ENCODE data around the gene CCDC157. TPM values are rescaled to one million over a fixed set of nuclear protein-coding genes. Genes with fewer than 3 reads are reported as not detected.

CCDC157 gene
- total RNA-seq, result 0.93 and 1.7 TPM in 2 replicates

DNA sequence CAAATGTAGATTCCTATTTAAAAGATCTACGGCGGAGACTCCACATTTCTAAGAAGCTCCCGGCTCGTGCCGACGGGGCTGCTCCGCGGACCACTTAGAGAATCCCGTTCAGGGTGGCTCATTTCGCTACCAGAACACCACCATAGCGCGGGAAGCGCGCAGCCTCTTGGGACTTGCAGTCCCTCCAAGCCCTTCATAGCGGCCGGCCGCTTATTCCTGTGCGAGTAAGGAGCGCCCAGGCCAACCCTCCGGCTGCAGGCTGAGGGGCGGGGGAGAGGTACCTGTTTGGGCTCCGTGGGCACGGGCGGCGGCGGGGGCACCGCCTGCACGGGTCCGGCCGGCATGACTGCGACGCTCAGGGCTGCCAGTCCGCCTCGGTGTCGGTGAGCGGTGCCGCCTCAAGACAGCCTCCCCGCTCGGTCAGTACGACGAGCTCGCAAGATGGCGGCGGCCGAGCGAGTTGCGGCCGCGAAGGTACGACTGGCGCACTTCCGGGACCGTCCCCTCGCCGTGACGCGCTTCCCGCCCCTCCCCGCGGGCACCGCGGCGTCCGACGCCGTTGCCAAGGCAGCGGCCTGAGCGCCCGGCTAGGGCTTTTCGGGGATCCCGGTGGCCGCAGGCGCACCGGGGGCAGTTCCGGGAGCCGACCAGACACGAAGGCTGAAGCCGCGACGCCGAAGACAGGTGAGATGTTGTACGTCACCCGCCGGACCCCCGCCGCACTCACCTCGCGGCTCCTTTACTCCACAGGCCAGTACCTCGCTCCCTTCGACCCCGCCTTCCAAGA, at the start of gene CCDC157, which contains the start of gene SF3A1:
Gene CCDC157 (plus strand): TSS at position 559 of the 787 bp plus-strand sequence. CDS start 8,994 bp downstream, outside the sequence.
Gene SF3A1 (minus strand): TSS at position 446 of the 787 bp plus-strand sequence. CDS start 102 bp downstream, at position 344.

DNA sequence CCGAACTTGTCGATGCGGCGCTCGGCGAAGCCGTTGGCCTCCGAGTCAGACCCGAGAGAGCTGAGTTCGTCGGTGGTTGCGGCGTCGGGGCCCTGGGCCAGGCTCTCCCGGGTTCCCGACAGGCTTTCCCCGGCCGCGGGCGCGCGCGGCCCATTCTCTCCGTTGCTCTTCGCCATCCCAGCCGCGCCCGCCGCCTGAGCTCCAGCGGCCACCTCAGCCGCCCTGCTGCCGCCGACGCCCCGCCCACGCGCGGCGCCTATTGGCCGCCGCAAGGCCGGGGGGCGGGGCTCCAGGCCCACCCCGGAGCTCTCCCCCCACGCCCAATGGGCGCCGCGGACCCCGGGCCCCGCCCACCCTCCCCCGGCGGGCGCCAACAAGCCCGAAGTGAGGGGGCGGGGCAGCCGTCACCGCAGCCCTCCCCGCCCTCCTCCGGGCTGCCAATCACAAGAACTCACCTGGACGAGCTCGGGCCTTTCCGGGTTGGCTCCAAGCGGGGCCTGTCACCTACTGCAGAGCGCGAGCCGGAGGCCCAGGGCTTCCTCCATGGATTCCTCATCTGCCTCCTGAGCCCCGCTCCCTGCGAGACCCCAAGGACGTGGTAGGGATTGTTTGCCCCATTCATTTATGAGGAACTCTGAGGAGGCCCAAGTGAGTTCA, 30.0 kb upstream of the CCDC157 start, which contains the start of gene TBC1D10A:
Gene TBC1D10A (minus strand): TSS at position 236 of the 657 bp plus-strand sequence. CDS start 60 bp downstream, at position 176.

DNA sequence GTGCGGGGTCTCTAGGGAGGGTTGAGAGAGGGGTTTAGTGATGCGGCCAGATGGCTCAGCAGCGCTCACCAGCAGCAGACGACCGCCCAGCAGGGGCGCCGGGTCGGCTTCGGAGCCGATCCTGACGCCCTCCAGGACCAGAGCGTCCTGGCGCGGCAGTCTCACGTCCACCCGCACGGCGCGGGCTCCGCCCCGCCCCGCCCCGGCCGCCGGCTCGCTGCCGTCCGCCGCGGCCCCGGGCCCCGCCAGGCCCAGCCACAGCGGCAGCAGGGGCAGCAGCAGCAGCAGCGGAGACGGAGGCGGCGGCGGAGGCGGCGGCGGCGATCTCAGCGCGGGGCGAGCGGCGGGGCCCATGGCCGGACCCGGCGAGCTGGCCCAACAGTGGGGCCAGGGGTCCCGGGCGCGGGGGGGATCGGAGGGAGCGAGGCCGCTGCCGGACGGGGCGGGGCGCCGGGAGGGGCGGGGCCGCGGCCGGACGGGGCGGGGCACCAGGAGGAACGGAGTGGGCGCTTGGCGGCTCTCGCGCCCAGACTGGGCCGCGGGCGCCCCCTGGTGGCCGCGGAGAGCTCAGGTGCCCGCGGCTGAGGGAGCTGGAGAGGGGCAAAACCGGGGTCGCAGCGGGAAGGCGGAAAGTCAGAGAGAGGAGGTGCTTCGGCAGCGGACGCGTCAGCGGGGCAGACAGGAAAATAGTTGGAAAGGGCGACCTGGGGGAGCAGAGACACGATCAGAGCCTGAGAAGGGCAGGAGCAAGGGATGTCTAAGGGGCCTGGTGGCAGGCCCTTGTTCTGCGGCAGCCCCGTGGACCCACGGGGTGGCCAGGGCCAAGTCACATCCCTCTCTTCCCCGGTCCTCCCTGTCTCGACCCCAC, 30.4 kb downstream of the CCDC157 start, which contains the start of gene RNF215:
Gene RNF215 (minus strand): TSS at position 452 of the 868 bp plus-strand sequence. CDS start 98 bp downstream, at position 354.

DNA sequence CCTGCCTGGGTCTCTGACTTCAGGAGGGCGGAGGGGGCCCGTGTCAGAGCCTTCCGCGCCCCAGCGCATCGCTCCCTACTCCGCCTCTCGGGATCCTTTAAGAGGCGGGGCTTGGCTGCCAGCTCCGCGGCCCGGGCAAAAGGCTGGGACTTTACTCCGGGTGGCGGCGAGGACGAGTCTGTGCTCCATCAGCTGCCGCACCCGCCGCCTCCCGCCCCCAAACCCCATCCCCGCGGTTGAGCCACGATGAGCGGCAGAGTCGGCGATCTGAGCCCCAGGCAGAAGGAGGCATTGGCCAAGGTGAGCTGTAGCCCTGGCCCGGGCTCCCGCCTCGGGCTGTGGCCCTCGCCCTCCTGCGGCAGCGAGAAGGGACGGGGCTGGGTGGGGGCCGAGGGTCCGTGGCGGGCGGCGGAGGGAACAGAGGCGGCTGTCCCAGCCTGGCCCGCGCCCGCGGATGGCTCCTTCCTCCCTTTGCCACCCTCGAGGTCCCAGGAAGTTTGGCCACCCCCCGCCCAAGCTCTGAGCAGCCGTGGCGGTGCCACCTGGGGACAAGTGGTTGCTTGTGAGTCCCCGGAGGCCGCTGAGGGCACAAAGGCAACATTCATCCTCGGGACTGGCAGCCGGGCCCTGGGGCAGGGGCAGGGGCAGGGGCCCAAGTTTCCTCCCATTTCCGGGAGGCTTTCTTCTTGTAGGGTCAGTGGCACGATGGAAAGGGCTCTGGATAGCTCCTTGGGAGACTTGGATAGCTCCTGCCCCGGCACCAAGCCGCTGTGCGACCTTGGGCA, 40.3 kb downstream of the CCDC157 start, which contains the start of gene SEC14L2:
Gene SEC14L2 (plus strand): TSS at position 148 of the 785 bp plus-strand sequence. CDS start 99 bp downstream, at position 247.

DNA sequence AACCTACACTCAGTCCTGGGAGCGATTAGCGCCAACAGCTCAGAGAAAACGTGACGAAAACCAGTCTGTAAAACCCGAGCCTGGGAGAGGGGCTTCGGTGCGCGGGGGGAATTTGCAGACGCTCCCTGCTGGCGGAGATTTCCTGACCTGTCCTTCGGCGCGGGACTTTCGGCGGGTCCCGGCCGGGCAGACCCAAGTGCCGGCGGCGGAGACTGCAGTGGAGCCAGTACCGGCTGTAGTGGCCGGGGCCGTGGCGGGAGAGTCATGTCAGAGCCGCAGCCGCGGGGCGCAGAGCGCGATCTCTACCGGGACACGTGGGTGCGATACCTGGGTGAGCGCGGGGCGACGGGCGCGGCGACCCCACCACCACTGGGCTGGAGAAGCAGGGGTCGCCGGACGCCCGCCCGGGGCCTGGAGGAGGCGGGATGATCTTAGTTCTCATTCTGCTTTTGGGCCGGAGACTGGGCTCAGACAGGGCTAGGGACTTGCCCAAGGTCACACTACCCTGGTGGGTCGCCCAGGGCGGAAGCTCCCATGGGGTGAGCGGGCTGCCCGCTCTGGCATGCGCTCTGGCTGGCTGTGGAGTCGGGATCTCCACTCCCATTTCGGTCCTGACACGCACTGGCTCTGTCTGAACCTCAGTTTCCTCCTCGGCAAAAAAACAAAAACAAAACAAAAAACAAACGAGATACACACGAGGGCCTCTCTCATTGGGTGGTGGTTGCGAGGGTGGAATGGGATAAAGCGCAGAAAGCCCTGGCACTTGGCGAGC, 69.0 kb downstream of the CCDC157 start, which contains the start of gene MTFP1:
Gene MTFP1 (plus strand): TSS at position 153 of the 772 bp plus-strand sequence. CDS start 112 bp downstream, at position 265.

Small RNA genes lying within 50 kb of the gene (small RNA-seq; reads per million reads assigned to genes)
- not detected for gene AC004832.3
- gene RNU6-564P, result not detected

Other genes with a start within 250 kb of the CCDC157 start
- 0.27 and 0.86 TPM in 2 replicates for gene LIF, start 110.2 kb upstream of the CCDC157 start, total RNA-seq
- not detected in 2 replicates for gene OSM, start 90.2 kb upstream of the CCDC157 start, total RNA-seq
- gene CASTOR1, start 67.5 kb upstream of the CCDC157 start, total RNA-seq, result 4.3 and 7.4 TPM in 2 replicates
- gene TBC1D10A, start 30.1 kb upstream of the CCDC157 start, total RNA-seq, result 6.3 and 8.2 TPM in 2 replicates
- 40.0 and 62.1 TPM in 2 replicates for gene SF3A1, start 113 bp upstream of the CCDC157 start, total RNA-seq
- gene RNF215, start 30.4 kb downstream of the CCDC157 start, total RNA-seq, result 10.2 and 10.8 TPM in 2 replicates
- gene SEC14L2, start 40.0 kb downstream of the CCDC157 start, total RNA-seq, result 37.0 and 38.5 TPM in 2 replicates
- gene MTFP1, start 68.8 kb downstream of the CCDC157 start, total RNA-seq, result 30.1 and 40.9 TPM in 2 replicates
- gene SEC14L3, start 115.0 kb downstream of the CCDC157 start, total RNA-seq, result not detected in 2 replicates
- gene SEC14L4, start 148.7 kb downstream of the CCDC157 start, total RNA-seq, result not detected in 2 replicates
- 0.29 TPM in 1 of 2 replicates, not detected in the other for gene SEC14L6, start 189.7 kb downstream of the CCDC157 start, total RNA-seq
- not detected in 2 replicates for gene GAL3ST1, start 217.7 kb downstream of the CCDC157 start, total RNA-seq
- 81.3 and 90.4 TPM in 2 replicates for gene PES1, start 234.9 kb downstream of the CCDC157 start, total RNA-seq

Measured in thoracic aorta endothelial cell (primary cell).